ENCODE data around the gene ST3GAL4. TPM values are rescaled to one million over a fixed set of nuclear protein-coding genes. Genes with fewer than 3 reads are reported as not detected.

ST3GAL4 gene
- total RNA-seq, 1 donor from 2014 or later = 22.4 TPM

DNA sequence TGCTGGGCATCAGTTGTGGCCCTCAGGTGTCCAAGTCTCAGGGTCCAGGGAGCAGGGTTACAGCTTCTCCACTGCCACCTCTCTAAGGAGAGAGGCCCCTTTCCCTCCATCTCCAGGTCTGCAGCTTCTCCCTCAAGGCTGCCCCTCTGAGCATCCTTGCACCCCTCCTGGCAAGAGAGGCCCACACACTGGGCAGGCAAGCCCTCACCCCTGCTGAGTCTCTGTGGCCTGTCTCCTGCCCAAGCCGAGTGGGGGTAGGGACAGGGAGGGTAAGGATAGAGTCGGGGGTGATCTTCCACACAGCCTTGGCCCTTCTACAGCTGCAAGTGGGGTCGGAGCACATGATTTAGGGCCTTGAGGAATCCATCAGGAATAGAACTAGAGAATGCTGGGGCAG lies 76.6 kb downstream of the ST3GAL4 start:
- H3K9me3 Mint-ChIP-seq = no peaks in the 10 kb centered on the region
- no peak for DNase-seq (ENCODE audit: low read depth, low spot score)
- H3K36me3 Mint-ChIP-seq (ENCODE audit: low read depth) = peaks cover 2% of the 10 kb centered on the region
- no peak for TF ChIP-seq CTCF (conservative IDR thresholded peaks at IDR 0.05)
- peak overlapping the region; percentile 43 for H3K27ac Mint-ChIP-seq (ENCODE audit: unreplicated experiment)
- H3K4me3 Mint-ChIP-seq = no peak overlapping the region
- peaks cover 32% of the 10 kb centered on the region for H3K4me1 Mint-ChIP-seq
- H3K27me3 Mint-ChIP-seq (ENCODE audit: low read depth) = no peaks in the 10 kb centered on the region

DNA sequence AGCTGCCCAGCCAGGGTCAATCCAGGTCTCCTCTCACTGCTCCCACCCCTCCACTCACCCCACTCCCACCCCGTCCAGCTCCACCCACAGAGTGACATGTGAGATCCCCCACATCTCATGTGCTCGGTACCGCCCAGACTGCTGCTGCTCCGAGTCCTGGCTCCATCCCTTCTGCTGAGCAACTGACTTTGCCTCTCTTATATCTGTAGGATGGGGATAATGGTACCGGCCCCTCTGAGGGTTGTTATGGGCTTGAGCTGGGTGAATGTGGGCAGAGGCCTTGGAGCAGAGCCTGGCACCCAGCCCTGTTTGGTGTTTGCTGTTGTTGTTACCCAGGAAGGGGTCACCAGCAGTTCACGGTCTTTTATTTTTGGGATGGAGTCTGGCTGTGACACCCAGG lies 77.0 kb downstream of the ST3GAL4 start:
- TF ChIP-seq CTCF (conservative IDR thresholded peaks at IDR 0.05) = no peak
- Mint-ChIP-seq H3K4me3 (no peak overlapping the region), H3K4me1 (peaks cover 27% of the 10 kb centered on the region), H3K9me3 (no peaks in the 10 kb centered on the region), H3K27ac (ENCODE audit: unreplicated experiment) (peak overlapping the region; percentile 43), H3K27me3 (ENCODE audit: low read depth) (no peaks in the 10 kb centered on the region), H3K36me3 (ENCODE audit: low read depth) (no peaks in the 10 kb centered on the region)
- DNase-seq (ENCODE audit: low read depth, low spot score) = no peak

- Mint-ChIP-seq H3K27me3 (ENCODE audit: low read depth) (no peaks in the 10 kb centered on the region), H3K36me3 (ENCODE audit: low read depth) (no peaks in the 10 kb centered on the region), H3K27ac (ENCODE audit: unreplicated experiment) (no peak overlapping the region), H3K4me1 (peaks cover 23% of the 10 kb centered on the region), H3K9me3 (no peaks in the 10 kb centered on the region), H3K4me3 (no peak overlapping the region)
- no peak for TF ChIP-seq CTCF (conservative IDR thresholded peaks at IDR 0.05)
- DNase-seq (ENCODE audit: low read depth, low spot score) = no peak
Observed at GRCh38 chr11:126433244-126433846, 77.9 kb downstream of the ST3GAL4 start.

DNA sequence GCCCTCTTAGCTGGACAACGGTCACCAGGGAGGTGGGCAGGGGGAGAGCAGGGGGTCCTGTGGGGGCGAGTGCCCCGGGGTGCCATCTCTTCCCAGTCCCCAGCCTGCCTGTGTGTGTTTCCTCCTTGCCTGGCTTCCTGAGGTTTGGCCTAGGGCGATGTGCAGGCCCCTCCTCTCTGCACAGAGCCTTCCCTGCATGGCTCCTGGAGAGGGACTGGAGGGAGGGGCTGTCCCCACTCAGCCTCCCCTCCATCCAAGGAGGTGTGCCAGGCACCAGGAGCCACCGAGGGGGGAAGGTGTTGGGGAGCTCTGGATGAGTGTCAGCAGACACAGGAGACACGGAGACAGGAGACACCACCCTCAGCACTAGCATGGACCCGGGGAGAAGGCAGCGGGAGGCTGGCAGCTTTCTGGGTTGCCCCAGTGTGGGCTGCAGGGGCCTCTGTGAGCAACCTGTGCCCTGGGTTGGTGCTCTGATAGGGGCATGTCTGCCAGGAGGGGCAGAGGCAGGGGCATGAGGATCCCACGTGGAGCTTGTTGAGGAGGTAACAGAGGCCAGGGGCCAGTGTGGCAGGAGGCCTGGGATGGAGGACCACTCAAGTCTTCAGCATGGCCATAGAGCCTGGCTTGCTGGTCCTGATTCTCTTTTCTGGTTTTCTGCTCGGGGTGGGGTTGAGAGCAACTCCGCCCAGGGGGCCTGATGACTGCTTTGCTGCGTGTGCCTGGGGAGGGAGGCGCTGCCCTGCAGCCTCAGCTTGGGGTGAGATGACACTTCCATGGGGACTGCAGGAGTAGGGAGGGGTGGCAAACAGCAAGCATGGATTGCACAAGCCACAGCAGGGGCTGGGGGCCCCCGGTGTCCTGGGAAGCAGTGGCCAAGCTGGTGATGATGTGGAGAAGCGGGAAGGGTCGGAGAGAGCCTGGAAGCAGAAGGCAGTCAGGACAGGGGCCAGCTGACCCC lies 78.8 kb downstream of the ST3GAL4 start:
- Mint-ChIP-seq H3K27ac (ENCODE audit: unreplicated experiment) (peak overlapping the region; percentile 91), H3K9me3 (no peaks in the 10 kb centered on the region), H3K4me1 (peaks cover 23% of the 10 kb centered on the region), H3K36me3 (ENCODE audit: low read depth) (no peaks in the 10 kb centered on the region), H3K27me3 (ENCODE audit: low read depth) (no peaks in the 10 kb centered on the region), H3K4me3 (no peak overlapping the region)
- no peak for DNase-seq (ENCODE audit: low read depth, low spot score)
- TF ChIP-seq CTCF (conservative IDR thresholded peaks at IDR 0.05) = no peak

DNA sequence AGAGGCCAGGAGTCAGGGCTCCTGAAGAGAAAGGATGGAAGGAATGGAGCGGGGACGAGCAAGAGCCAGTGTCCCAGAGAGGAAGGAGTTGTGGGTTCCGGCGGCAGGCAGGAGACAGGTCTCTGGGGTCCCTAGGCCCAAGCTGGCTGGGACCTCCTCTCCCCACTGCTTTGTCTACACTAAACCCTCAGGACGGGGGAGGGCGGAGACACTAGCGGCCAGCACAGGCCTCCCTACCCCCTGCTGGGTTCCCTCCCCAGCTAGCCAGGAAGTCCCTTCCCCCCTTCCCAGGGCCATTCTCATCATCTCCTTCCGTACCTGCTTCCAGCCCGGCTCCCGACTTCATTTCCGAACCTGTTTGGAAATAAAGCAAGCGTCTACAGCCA lies 79.5 kb downstream of the ST3GAL4 start:
- no peaks in the 10 kb centered on the region for H3K9me3 Mint-ChIP-seq
- H3K36me3 Mint-ChIP-seq (ENCODE audit: low read depth) = no peaks in the 10 kb centered on the region
- TF ChIP-seq CTCF (conservative IDR thresholded peaks at IDR 0.05) = no peak
- peaks cover 23% of the 10 kb centered on the region for H3K4me1 Mint-ChIP-seq
- H3K27me3 Mint-ChIP-seq (ENCODE audit: low read depth) = no peaks in the 10 kb centered on the region
- H3K4me3 Mint-ChIP-seq = no peak overlapping the region
- H3K27ac Mint-ChIP-seq (ENCODE audit: unreplicated experiment) = no peak overlapping the region
- DNase-seq (ENCODE audit: low read depth, low spot score) = no peak
